Loucy (cell line): ENCODE measurements around the gene C13orf46.

ENCODE experiments used
- H2AFZ ChIP-seq: fragments of 200-600 bp; sonication (generic); 2 replicates; pipeline ENCODE4 v1.6.0; 2016; ENCODE audit warnings: antibody characterized with exemption, mild to moderate bottlenecking, low read length, moderate library complexity
- H3F3A ChIP-seq: fragments of 200-600 bp; 2 replicates; pipeline ENCODE4 v1.6.0; 2016; ENCODE audit warnings: antibody characterized with exemption, low read depth, mild to moderate bottlenecking
- H3K27me3 ChIP-seq: fragments of 200-600 bp; sonication (generic); 2 replicates; pipeline ENCODE4 v1.6.1; 2014; ENCODE audit warnings: low read length, mild to moderate bottlenecking; ENCODE audit not compliant: insufficient read depth, poor library complexity, severe bottlenecking
- H3K36me3 ChIP-seq: fragments of 200-600 bp; sonication (generic); 2 replicates; pipeline ENCODE4 v1.6.1; 2016; ENCODE audit warnings: low read length; ENCODE audit not compliant: insufficient read depth
- H3K4me1 ChIP-seq: fragments of 200-600 bp; sonication (generic); 2 replicates; pipeline ENCODE4 v1.5.1; 2014; ENCODE audit warnings: low read length, mild to moderate bottlenecking; ENCODE audit not compliant: insufficient read depth, poor library complexity, severe bottlenecking
- H3K4me2 ChIP-seq: fragments of 200-600 bp; sonication (generic); 2 replicates; pipeline ENCODE4 v1.6.0; 2014; ENCODE audit warnings: antibody characterized with exemption, low read length, low read depth, mild to moderate bottlenecking; ENCODE audit not compliant: poor library complexity, severe bottlenecking
- H3K4me3 ChIP-seq: fragments of 200-600 bp; sonication (generic); 2 replicates; pipeline ENCODE4 v1.5.1; 2014; ENCODE audit warnings: low read length, mild to moderate bottlenecking, mixed read lengths; ENCODE audit not compliant: poor library complexity, severe bottlenecking
- H3K79me2 ChIP-seq: fragments of 200-600 bp; sonication (generic); 2 replicates; pipeline ENCODE4 v1.6.1; 2014; ENCODE audit warnings: low read length; ENCODE audit not compliant: insufficient read depth
- H3K9ac ChIP-seq: fragments of 200-600 bp; sonication (generic); 2 replicates; pipeline ENCODE4 v1.6.0; 2014; ENCODE audit warnings: mild to moderate bottlenecking, low read depth, low read length, moderate library complexity; ENCODE audit not compliant: poor library complexity, severe bottlenecking
- H3K9me2 ChIP-seq: fragments of 200-600 bp; sonication (generic); replicated peaks from 2 replicates; pipeline ENCODE4 v1.6.1; 2016; ENCODE audit warnings: low read depth, low read length, mixed read lengths
- H3K9me3 ChIP-seq: fragments of 200-600 bp; sonication (generic); 2 replicates; pipeline ENCODE4 v1.6.1; 2014; ENCODE audit warnings: mild to moderate bottlenecking, antibody characterized with exemption, low read length, low read depth; ENCODE audit not compliant: insufficient read depth
- H4K20me1 ChIP-seq: fragments of 200-600 bp; sonication (generic); 2 replicates; pipeline ENCODE4 v1.6.0; 2014; ENCODE audit warnings: antibody characterized with exemption, low read length, mild to moderate bottlenecking; ENCODE audit not compliant: insufficient read depth, poor library complexity, severe bottlenecking
- EZH2phosphoT487 ChIP-seq: fragments of 200-600 bp; IDR thresholded peaks from 2 replicates; pipeline ENCODE4 v1.6.1; 2018; ENCODE audit warnings: antibody characterized with exemption, mild to moderate bottlenecking, moderate library complexity, borderline replicate concordance
- TF ChIP-seq, protein P1 (sequence below): fragments of 200-600 bp; sonication (generic); conservative IDR thresholded peaks from 2 replicates; pipeline ENCODE4 v1.5.1; 2014; ENCODE audit warnings: mild to moderate bottlenecking, antibody characterized with exemption, low read length

The C13orf46 gene

DNA sequence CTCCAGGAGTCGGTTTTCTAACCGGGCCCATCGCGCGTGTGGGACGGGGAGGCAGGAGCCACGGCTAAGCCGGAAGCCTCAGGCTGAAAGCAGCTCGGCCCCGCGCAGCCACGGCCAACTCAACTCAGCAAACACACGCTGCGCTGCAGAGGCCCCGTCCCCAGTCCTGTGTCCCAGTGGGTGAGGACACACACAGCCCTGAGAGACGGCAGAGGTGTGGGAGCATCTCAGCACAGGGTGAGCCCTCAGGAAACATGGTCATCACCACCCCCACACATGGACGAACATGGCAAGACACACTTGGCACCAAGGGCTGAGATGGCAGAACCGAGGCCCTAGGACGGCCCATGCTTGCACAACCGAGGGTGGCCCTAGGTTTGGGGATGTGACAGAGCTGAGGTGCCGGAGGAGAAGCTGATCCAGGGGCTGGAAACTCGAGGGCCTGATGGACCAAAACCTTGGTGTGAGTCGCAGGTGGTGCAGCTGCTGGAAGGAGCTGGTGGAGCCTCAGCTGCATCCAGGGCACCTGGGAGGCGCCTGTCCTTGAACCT is 29.0 kb upstream of the C13orf46 start:
- H3K79me2 ChIP-seq, result no peaks in the 10 kb centered on the region
- no peaks in the 10 kb centered on the region; the same call in 1 of the 2 replicates for H3K36me3 ChIP-seq
- no peak overlapping the region for H3K9ac ChIP-seq
- H3F3A ChIP-seq, result no peaks in the 10 kb centered on the region
- no peaks in the 10 kb centered on the region for H3K4me1 ChIP-seq
- no peaks in the 10 kb centered on the region for H3K9me3 ChIP-seq
- no peaks in the 10 kb centered on the region for H3K9me2 ChIP-seq
- no peak overlapping the region for H3K4me2 ChIP-seq
- no peak overlapping the region for H3K4me3 ChIP-seq
- TF ChIP-seq, protein P1, sequence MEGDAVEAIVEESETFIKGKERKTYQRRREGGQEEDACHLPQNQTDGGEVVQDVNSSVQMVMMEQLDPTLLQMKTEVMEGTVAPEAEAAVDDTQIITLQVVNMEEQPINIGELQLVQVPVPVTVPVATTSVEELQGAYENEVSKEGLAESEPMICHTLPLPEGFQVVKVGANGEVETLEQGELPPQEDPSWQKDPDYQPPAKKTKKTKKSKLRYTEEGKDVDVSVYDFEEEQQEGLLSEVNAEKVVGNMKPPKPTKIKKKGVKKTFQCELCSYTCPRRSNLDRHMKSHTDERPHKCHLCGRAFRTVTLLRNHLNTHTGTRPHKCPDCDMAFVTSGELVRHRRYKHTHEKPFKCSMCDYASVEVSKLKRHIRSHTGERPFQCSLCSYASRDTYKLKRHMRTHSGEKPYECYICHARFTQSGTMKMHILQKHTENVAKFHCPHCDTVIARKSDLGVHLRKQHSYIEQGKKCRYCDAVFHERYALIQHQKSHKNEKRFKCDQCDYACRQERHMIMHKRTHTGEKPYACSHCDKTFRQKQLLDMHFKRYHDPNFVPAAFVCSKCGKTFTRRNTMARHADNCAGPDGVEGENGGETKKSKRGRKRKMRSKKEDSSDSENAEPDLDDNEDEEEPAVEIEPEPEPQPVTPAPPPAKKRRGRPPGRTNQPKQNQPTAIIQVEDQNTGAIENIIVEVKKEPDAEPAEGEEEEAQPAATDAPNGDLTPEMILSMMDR, result no peak
- TF ChIP-seq EZH2phosphoT487, result no peak
- H3K27me3 ChIP-seq, result no peaks in the 10 kb centered on the region
- no peaks in the 10 kb centered on the region for H4K20me1 ChIP-seq
- H2AFZ ChIP-seq, result no peak overlapping the region

DNA sequence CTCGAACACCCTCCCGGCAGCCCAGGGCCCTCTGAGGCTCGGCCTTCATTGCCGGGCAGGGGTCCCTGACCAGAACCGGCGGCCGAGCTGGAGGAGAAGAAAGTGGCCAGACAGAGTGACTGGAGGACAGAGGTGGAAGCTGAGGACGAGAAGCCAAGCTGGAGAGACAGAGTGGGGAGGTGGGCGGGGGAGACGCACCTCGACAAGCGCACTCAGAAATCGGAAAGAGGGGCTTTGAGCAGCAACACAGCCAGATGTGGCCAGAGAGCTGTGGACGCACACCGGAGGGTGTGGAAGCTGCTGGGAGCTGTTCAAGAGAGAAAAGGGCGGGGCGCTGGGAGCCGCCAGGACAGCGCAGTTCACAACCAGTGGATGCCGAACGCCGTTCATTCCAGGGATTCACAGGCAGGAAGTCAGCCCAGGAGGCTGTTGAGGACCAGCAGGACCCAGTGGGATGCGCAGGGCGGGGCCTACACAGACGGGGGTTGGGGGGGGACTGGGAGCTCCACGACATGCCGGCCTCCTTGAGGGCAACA is 28.2 kb upstream of the C13orf46 start:
- H4K20me1 ChIP-seq, result no peaks in the 10 kb centered on the region

DNA sequence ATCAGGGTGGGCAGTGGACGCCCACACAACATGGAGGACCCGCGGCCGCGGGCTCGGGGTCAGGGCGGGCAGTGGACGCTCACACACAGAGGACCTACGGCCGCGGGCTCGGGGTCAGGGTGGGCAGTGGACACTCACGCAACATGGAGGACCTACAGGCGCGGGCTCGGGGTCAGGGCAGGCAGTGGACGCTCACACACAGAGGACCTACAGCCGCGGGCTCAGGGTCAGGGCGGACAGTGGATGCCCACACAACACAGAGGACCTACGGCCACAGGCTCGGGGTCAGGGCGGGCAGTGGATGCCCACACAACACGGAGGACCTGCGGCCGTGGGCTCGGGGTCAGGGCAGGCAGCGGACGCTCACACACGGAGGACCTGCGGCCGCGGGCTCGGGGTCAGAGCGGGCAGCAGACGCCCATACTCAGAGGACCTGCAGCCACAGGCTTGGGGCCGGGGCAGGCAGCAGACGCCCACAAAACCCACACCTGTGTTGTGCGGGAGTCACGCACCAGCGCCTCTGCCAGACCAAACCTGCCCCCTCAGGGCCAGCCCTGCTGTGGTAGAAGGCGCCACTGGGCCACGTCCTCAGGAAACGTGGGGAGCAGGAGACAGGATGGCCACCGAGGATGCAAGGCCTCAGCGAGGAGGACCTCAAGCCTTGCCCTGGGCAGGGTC is 27.6 kb upstream of the C13orf46 start:
- no peak overlapping the region for H2AFZ ChIP-seq
- H3K9ac ChIP-seq, result no peak overlapping the region
- H3K9me3 ChIP-seq, result no peaks in the 10 kb centered on the region
- no peaks in the 10 kb centered on the region for H3K27me3 ChIP-seq
- no peaks in the 10 kb centered on the region for H3K9me2 ChIP-seq
- no peaks in the 10 kb centered on the region for H4K20me1 ChIP-seq
- H3K79me2 ChIP-seq, result no peaks in the 10 kb centered on the region
- no peak overlapping the region for H3K4me2 ChIP-seq
- peaks cover 10% of the 10 kb centered on the region; the same call in 1 of the 2 replicates for H3K36me3 ChIP-seq
- TF ChIP-seq EZH2phosphoT487, result no peak
- H3K4me1 ChIP-seq, result no peaks in the 10 kb centered on the region
- H3F3A ChIP-seq, result no peaks in the 10 kb centered on the region
- no peak overlapping the region for H3K4me3 ChIP-seq

More for the DNA sequence above, 28.2 kb upstream of the C13orf46 start:
- no peak overlapping the region for H3K4me2 ChIP-seq
- no peaks in the 10 kb centered on the region for H3K9me2 ChIP-seq
- no peak overlapping the region for H3K9ac ChIP-seq
- H3K36me3 ChIP-seq, result peaks cover 5% of the 10 kb centered on the region; the same call in 1 of the 2 replicates
- TF ChIP-seq EZH2phosphoT487, result no peak
- TF ChIP-seq, protein P1, result no peak
- H3K79me2 ChIP-seq, result no peaks in the 10 kb centered on the region
- no peak overlapping the region for H3K4me3 ChIP-seq
- H3K27me3 ChIP-seq, result no peaks in the 10 kb centered on the region
- H3K4me1 ChIP-seq, result no peaks in the 10 kb centered on the region
- no peaks in the 10 kb centered on the region for H3K9me3 ChIP-seq
- no peaks in the 10 kb centered on the region for H3F3A ChIP-seq
- H2AFZ ChIP-seq, result no peak overlapping the region
